Measurements from ENCODE around the gene HSPA6.
A peak's percentile ranks its signal among the peaks of the same experiment; 100 is the strongest.
"Not testable (repeated sequence)": the region's sequence is repeated elsewhere in the genome, so short reads cannot be mapped to it uniquely, and the experiment has no call there.

Gene HSPA6

DNA sequence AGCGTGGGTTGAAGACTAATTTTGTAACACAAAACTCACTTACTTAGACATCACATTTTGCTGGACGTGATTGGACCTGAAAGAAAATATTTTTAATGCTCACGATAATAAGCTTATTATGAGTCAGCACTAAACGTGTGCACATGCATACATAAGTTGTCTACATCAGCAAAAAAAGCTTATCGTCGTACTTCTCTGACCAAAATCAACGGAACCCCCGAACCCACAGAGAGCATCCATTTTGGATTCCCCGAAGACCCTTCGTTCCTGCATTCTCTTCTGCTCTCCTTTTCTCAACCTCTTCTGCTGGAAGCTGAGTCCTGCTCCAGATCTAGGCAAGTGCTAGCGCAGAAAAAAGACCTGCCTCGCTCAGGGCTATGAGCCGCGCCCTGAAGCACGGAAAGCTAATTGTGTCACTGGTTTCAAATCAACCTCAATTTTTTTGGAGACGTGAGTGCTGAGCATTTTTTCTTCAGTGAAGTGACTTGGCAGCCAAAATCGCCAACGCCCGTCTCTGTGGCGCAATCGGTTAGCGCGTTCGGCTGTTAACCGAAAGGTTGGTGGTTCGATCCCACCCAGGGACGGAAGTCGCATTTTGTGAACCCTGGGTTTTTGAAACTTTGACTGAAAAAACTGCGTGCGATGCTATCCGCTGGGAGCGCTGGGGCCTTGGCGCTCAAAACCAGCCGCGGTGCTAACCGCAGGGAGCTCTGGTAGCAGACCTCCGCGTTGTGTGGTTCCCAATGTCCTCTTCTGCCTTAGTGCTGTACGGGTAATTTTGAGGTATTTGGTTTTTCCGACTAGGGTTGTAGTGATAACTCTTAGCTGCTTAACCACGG is 15.6 kb downstream of the HSPA6 start:
- Histone ChIP-seq H3K4me3 (ENCODE audit: low read depth, low read length) (peak overlapping the region; percentile 66), H2AFZ (ENCODE audit: insufficient read depth, low read length, poor library complexity) (peak overlapping the region; percentile 70), H3K4me2 (ENCODE audit: low read length) (peak overlapping the region; percentile 70)
- H3K18ac ChIP-seq (ENCODE audit: low read length); H3K9ac ChIP-seq (ENCODE audit: low read length); H4K12ac ChIP-seq (ENCODE audit: low read depth, low read length); H3K27ac ChIP-seq (ENCODE audit: low read depth, low read length); H4K8ac ChIP-seq (ENCODE audit: low read depth, low read length); H3K14ac ChIP-seq (ENCODE audit: low read length); H2BK12ac ChIP-seq (ENCODE audit: low read length); H4K91ac ChIP-seq (ENCODE audit: low read depth, low read length); H2AK5ac ChIP-seq (ENCODE audit: low read length); H3K27me3 ChIP-seq (ENCODE audit: insufficient read depth, low read length); H3K79me1 ChIP-seq (ENCODE audit: low read length); H2BK120ac ChIP-seq (ENCODE audit: insufficient read depth, low read length, poor library complexity); H3K4me1 ChIP-seq (ENCODE audit: control insufficient read depth in 1 of 2, insufficient read depth in 2 of 2, low read length in 2 of 2); H2BK5ac ChIP-seq (ENCODE audit: low read depth, low read length, poor library complexity); H3K79me2 ChIP-seq (ENCODE audit: control insufficient read depth, insufficient read depth, low read length, poor library complexity); H3K4ac ChIP-seq (ENCODE audit: low read depth, low read length); H3K9me3 ChIP-seq (ENCODE audit: insufficient read depth, low read depth, low read length); H3K23ac ChIP-seq (ENCODE audit: low read length); H3K36me3 ChIP-seq (ENCODE audit: control insufficient read depth in 1 of 2, insufficient read depth in 2 of 2, low read length in 2 of 2): not testable (repeated sequence)
- WGBS (ENCODE audit: extremely low coverage, insufficient coverage, insufficient read length), result no CpG with 5 or more reads among the region's 41 CpGs
- DNase-seq, result peak; percentile 60 to 80

GRCh38 chr1:161540570-161540960 is 16.2 kb downstream of the HSPA6 start:
- not testable (repeated sequence) for H2BK120ac ChIP-seq (ENCODE audit: insufficient read depth, low read length, poor library complexity); H3K14ac ChIP-seq (ENCODE audit: low read length); H2AK5ac ChIP-seq (ENCODE audit: low read length); H3K36me3 ChIP-seq (ENCODE audit: control insufficient read depth in 1 of 2, insufficient read depth in 2 of 2, low read length in 2 of 2); H3K4me2 ChIP-seq (ENCODE audit: low read length); H3K4ac ChIP-seq (ENCODE audit: low read depth, low read length); H3K4me3 ChIP-seq (ENCODE audit: low read depth, low read length); H4K8ac ChIP-seq (ENCODE audit: low read depth, low read length); H2BK5ac ChIP-seq (ENCODE audit: low read depth, low read length, poor library complexity); H3K18ac ChIP-seq (ENCODE audit: low read length); H2BK12ac ChIP-seq (ENCODE audit: low read length); H3K27me3 ChIP-seq (ENCODE audit: insufficient read depth, low read length); H4K91ac ChIP-seq (ENCODE audit: low read depth, low read length); H3K23ac ChIP-seq (ENCODE audit: low read length); H3K27ac ChIP-seq (ENCODE audit: low read depth, low read length); H3K9me3 ChIP-seq (ENCODE audit: insufficient read depth, low read depth, low read length); H2AFZ ChIP-seq (ENCODE audit: insufficient read depth, low read length, poor library complexity); H3K79me2 ChIP-seq (ENCODE audit: control insufficient read depth, insufficient read depth, low read length, poor library complexity); H3K79me1 ChIP-seq (ENCODE audit: low read length); H3K4me1 ChIP-seq (ENCODE audit: control insufficient read depth in 1 of 2, insufficient read depth in 2 of 2, low read length in 2 of 2); H3K9ac ChIP-seq (ENCODE audit: low read length); H4K12ac ChIP-seq (ENCODE audit: low read depth, low read length)
- DNase-seq, result peak in 1 of 2 donors; percentile 30
- WGBS (ENCODE audit: extremely low coverage, insufficient coverage, insufficient read length), result no CpG with 5 or more reads among the region's 10 CpGs

DNA sequence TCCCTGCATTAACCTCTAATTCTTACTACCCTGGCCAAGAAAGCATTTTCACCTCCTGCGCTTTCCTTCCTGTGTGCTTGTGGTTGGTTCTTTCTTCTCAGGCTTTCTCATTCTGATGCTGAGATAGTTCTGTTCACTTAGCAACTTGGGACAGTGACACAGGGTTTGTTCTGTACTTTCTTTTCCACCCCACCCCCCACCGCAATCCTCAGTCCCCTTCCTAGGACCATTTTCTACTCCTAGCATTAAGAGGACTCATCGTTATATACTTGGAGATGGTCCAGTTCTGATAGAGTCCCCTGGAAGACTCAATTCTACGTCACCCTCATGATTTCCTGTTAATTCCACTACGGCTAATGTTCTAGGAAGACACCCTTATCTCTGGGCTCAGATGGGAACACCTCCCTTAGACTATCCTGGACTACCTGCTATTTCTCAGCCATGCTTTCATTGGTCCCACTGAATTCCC is 17.8 kb downstream of the HSPA6 start:
- H3K79me1 ChIP-seq (ENCODE audit: low read length); DNase-seq; H4K91ac ChIP-seq (ENCODE audit: low read depth, low read length); H3K36me3 ChIP-seq (ENCODE audit: control insufficient read depth in 1 of 2, insufficient read depth in 2 of 2, low read length in 2 of 2); H3K79me2 ChIP-seq (ENCODE audit: control insufficient read depth, insufficient read depth, low read length, poor library complexity); H3K4me3 ChIP-seq (ENCODE audit: low read depth, low read length); H3K4me2 ChIP-seq (ENCODE audit: low read length); H3K23ac ChIP-seq (ENCODE audit: low read length); H3K4ac ChIP-seq (ENCODE audit: low read depth, low read length); H2BK120ac ChIP-seq (ENCODE audit: insufficient read depth, low read length, poor library complexity); H3K27ac ChIP-seq (ENCODE audit: low read depth, low read length); H3K27me3 ChIP-seq (ENCODE audit: insufficient read depth, low read length); H2BK5ac ChIP-seq (ENCODE audit: low read depth, low read length, poor library complexity); H3K4me1 ChIP-seq (ENCODE audit: control insufficient read depth in 1 of 2, insufficient read depth in 2 of 2, low read length in 2 of 2); H2BK12ac ChIP-seq (ENCODE audit: low read length); H2AFZ ChIP-seq (ENCODE audit: insufficient read depth, low read length, poor library complexity); H3K9ac ChIP-seq (ENCODE audit: low read length); H3K9me3 ChIP-seq (ENCODE audit: insufficient read depth, low read depth, low read length); H4K8ac ChIP-seq (ENCODE audit: low read depth, low read length); H4K12ac ChIP-seq (ENCODE audit: low read depth, low read length); H3K14ac ChIP-seq (ENCODE audit: low read length); H2AK5ac ChIP-seq (ENCODE audit: low read length); H3K18ac ChIP-seq (ENCODE audit: low read length): not testable (repeated sequence)
- no CpG with 5 or more reads among the region's 5 CpGs for WGBS (ENCODE audit: extremely low coverage, insufficient coverage, insufficient read length)

DNA sequence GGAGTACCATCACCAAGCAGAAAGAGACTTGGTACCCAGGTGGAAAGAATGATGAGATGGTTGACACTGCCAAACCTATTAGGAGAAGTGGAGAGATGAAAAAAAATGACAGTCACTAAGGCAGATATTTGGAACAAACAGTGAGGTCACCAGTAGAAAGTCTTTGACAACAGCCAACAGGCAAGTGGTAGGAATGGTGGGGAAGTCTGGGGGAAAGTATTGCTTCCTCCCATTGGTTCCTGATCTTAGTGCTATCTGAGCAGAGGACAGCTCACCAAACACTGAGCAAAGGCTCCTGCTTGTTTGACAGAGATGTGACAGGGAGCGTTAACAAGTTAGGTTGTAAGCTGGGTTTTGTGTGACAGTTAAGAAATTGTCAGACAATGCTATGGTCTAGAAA is 18.8 kb downstream of the HSPA6 start:
- not testable (repeated sequence) for H2AK5ac ChIP-seq (ENCODE audit: low read length); H3K79me1 ChIP-seq (ENCODE audit: low read length); H3K18ac ChIP-seq (ENCODE audit: low read length); H2BK5ac ChIP-seq (ENCODE audit: low read depth, low read length, poor library complexity); H3K9me3 ChIP-seq (ENCODE audit: insufficient read depth, low read depth, low read length); H3K4ac ChIP-seq (ENCODE audit: low read depth, low read length); H2BK12ac ChIP-seq (ENCODE audit: low read length); H3K4me3 ChIP-seq (ENCODE audit: low read depth, low read length); H4K91ac ChIP-seq (ENCODE audit: low read depth, low read length); H4K8ac ChIP-seq (ENCODE audit: low read depth, low read length); H3K23ac ChIP-seq (ENCODE audit: low read length); H3K27me3 ChIP-seq (ENCODE audit: insufficient read depth, low read length); H2BK120ac ChIP-seq (ENCODE audit: insufficient read depth, low read length, poor library complexity); H3K36me3 ChIP-seq (ENCODE audit: control insufficient read depth in 1 of 2, insufficient read depth in 2 of 2, low read length in 2 of 2); H3K79me2 ChIP-seq (ENCODE audit: control insufficient read depth, insufficient read depth, low read length, poor library complexity); H3K4me2 ChIP-seq (ENCODE audit: low read length); H2AFZ ChIP-seq (ENCODE audit: insufficient read depth, low read length, poor library complexity); H3K27ac ChIP-seq (ENCODE audit: low read depth, low read length); H3K14ac ChIP-seq (ENCODE audit: low read length); H3K9ac ChIP-seq (ENCODE audit: low read length); H4K12ac ChIP-seq (ENCODE audit: low read depth, low read length); DNase-seq; H3K4me1 ChIP-seq (ENCODE audit: control insufficient read depth in 1 of 2, insufficient read depth in 2 of 2, low read length in 2 of 2)
- no CpG with 5 or more reads among the region's 1 CpG for WGBS (ENCODE audit: extremely low coverage, insufficient coverage, insufficient read length)

All from trophoblast cell (in vitro differentiated cells and primary cell).